Fibroblast of mammary gland (primary cell): ENCODE data around the gene SNAPC1.
"Not testable (repeated sequence)": the region's sequence is repeated elsewhere in the genome, so short reads cannot be mapped to it uniquely, and the experiment has no call there.

Experiments used
- DNase-seq: peaks from one replicate; pipeline ENCODE4 v3.0.0-alpha.2; 2010; ENCODE audit warnings: low read depth
- H3K4me3 ChIP-seq: 2 replicates; pipeline ENCODE4 v1.5.1; 2011; ENCODE audit warnings: low read depth, mild to moderate bottlenecking, low read length, moderate library complexity; ENCODE audit not compliant: control insufficient read depth
- TF ChIP-seq, protein P1 (sequence below): conservative IDR thresholded peaks from 2 replicates; pipeline ENCODE4 v1.5.1; 2011; ENCODE audit warnings: low read depth, low read length, inconsistent platforms; ENCODE audit not compliant: control insufficient read depth, insufficient read depth

The SNAPC1 gene

DNA sequence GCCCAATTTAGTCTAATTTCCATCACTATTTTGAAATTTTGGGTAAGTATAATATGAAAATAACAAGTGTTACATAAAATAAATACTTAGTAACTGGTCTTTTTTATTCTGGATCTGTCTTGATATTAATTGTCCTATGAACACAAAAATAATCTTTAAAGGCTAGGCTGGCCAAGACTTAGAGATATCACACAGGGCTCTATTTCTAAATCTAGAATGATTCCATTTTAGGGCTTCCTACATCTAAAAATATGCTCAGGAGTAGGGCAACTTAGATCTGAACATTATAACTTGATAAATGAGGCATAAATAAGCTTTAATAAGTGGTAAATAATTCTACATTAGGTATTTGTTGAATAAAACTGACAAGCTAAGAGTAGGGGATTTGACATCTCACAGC lies 23.1 kb upstream of the SNAPC1 start:
- TF ChIP-seq, protein P1, sequence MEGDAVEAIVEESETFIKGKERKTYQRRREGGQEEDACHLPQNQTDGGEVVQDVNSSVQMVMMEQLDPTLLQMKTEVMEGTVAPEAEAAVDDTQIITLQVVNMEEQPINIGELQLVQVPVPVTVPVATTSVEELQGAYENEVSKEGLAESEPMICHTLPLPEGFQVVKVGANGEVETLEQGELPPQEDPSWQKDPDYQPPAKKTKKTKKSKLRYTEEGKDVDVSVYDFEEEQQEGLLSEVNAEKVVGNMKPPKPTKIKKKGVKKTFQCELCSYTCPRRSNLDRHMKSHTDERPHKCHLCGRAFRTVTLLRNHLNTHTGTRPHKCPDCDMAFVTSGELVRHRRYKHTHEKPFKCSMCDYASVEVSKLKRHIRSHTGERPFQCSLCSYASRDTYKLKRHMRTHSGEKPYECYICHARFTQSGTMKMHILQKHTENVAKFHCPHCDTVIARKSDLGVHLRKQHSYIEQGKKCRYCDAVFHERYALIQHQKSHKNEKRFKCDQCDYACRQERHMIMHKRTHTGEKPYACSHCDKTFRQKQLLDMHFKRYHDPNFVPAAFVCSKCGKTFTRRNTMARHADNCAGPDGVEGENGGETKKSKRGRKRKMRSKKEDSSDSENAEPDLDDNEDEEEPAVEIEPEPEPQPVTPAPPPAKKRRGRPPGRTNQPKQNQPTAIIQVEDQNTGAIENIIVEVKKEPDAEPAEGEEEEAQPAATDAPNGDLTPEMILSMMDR, result no peak
- DNase-seq, result no peak
- H3K4me3 ChIP-seq, result no peak overlapping the region

GRCh38 chr14:61742371-61742770 lies 19.8 kb upstream of the SNAPC1 start:
- TF ChIP-seq, protein P1, result no peak
- no peak overlapping the region for H3K4me3 ChIP-seq
- no peak for DNase-seq

DNA sequence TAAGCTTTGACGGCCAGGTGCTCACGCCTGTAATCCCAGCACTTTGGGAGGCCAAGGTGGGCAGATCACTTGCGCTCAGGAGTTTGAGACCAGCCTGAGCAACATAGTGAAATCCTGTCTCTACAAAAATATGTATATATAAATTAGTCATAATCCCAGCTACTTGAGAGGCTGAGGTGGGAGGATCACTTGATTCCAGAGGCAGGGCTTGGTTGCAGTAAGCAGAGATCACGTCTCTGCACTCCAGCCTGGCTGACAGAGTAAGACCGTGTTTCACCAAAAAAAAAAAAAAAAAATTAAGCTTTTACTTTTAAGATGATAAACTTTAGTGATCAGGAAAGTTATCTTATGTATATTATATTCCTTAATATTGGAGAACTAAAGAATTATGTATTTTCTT lies 18.0 kb upstream of the SNAPC1 start:
- no peak overlapping the region for H3K4me3 ChIP-seq
- no peak for DNase-seq
- TF ChIP-seq, protein P1, result no peak

- H3K4me3 ChIP-seq, result not testable (repeated sequence)
Measured at GRCh38 chr14:61746346-61746745, 15.9 kb upstream of the SNAPC1 start.

GRCh38 chr14:61746881-61747280 lies 15.3 kb upstream of the SNAPC1 start:
- no peak overlapping the region for H3K4me3 ChIP-seq
- TF ChIP-seq, protein P1, result no peak
- no peak for DNase-seq

More at GRCh38 chr14:61746346-61746745, 15.9 kb upstream of the SNAPC1 start:
- not testable (repeated sequence) for DNase-seq

DNA sequence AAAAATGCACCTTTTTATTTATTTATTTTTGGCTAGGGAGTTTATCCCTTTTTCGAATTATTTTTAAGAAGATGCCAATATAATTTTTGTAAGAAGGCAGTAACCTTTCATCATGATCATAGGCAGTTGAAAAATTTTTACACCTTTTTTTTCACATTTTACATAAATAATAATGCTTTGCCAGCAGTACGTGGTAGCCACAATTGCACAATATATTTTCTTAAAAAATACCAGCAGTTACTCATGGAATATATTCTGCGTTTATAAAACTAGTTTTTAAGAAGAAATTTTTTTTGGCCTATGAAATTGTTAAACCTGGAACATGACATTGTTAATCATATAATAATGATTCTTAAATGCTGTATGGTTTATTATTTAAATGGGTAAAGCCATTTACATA lies 14.9 kb upstream of the SNAPC1 start:
- H3K4me3 ChIP-seq, result no peak overlapping the region
- TF ChIP-seq, protein P1, result no peak
- no peak for DNase-seq

DNA sequence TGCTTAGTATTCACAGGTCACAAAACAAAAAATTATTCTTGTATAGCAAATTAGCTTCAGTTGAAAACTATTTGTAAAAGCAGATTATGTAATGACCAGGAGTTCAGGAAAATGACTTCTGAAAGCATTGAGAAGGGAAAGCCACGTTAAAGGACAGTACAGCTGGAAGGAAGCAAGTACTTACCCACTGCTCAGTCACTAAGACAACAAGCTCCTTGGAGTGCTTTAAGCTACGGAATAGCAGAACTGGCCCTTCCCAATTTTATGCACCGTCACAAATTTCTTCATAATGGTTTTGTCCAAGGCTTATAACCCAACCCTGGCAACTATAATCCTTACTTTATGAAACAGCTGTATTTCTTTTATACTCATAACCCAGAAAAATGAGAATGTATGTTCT lies 13.0 kb upstream of the SNAPC1 start:
- peak; percentile 47 for DNase-seq
- no peak overlapping the region for H3K4me3 ChIP-seq
- TF ChIP-seq, protein P1, result no peak
